Measurements from ENCODE around the gene BPIFA1.

Gene BPIFA1

GRCh38 chr20:33277471-33278441 is 42.0 kb downstream of the BPIFA1 start:
- no peak for DNase-seq (ENCODE audit: low read depth in 2 of 3, low spot score in 2 of 3)

- DNase-seq (ENCODE audit: low read depth in 2 of 3, low spot score in 2 of 3) = no peak
Observed at GRCh38 chr20:33278700-33279099, 42.9 kb downstream of the BPIFA1 start.

- DNase-seq (ENCODE audit: low read depth in 2 of 3, low spot score in 2 of 3) = no peak
Observed at GRCh38 chr20:33279261-33279910, 43.6 kb downstream of the BPIFA1 start.

GRCh38 chr20:33280000-33280680 is 44.3 kb downstream of the BPIFA1 start:
- DNase-seq (ENCODE audit: low read depth in 2 of 3, low spot score in 2 of 3) = no peak

DNA sequence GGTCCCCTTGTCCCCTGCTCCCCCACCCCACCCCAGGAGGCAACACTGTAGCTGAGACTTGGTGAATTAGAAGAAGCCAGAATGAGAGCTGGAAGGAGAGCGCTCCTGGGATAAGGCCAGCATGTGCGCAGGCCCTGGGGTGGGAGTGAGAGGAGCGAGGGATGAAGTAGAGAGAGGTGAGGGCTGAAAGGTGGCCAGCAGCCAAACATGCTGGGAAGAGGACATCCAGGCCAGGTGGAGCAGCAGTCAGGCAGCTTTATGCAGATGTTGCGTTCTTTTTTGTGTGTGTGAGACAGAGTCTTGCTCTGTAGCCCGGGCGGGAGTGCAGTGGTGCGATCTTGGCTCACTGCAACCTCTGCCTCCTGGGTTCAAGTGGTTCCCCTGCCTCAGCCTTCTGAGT is 45.0 kb downstream of the BPIFA1 start:
- DNase-seq (ENCODE audit: low read depth in 2 of 3, low spot score in 2 of 3) = no peak

GRCh38 chr20:33281550-33282146 is 45.9 kb downstream of the BPIFA1 start:
- DNase-seq (ENCODE audit: low read depth in 2 of 3, low spot score in 2 of 3) = no peak

DNA sequence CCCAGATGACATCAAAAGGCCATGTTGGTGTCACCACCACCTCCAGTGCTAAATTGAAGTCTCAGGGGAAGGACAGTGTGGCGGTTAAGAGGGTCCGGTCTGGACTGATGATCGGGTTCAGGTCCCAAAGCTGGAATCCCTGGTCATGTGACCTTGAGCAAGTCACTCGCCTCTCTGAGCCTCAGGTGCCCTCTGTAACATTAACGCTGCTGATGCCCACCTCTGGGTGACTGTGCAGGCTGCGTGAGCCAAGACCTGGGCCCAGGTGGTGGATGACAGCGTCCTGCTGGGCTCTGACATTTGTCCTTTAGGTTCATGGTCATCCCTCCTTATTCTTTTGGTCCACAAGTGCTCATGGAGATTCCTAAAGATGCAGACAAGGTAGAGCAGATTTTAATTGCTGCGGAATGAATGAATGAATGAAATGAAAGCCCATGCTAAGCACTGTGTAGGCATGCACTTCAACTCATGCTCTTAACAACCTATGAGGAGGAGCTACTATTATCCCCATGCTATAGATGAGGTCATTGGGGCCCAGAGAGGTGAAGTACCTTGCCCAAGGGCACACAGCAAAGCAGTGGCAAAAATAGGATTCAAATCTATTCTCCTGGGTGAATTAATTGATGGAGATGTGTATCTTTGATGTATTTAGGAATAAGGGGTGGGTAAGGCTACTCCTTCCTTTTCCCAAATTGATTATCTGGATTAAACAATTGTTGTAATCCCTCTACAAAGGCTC is 46.6 kb downstream of the BPIFA1 start:
- no peak for DNase-seq (ENCODE audit: low read depth in 2 of 3, low spot score in 2 of 3)

DNA sequence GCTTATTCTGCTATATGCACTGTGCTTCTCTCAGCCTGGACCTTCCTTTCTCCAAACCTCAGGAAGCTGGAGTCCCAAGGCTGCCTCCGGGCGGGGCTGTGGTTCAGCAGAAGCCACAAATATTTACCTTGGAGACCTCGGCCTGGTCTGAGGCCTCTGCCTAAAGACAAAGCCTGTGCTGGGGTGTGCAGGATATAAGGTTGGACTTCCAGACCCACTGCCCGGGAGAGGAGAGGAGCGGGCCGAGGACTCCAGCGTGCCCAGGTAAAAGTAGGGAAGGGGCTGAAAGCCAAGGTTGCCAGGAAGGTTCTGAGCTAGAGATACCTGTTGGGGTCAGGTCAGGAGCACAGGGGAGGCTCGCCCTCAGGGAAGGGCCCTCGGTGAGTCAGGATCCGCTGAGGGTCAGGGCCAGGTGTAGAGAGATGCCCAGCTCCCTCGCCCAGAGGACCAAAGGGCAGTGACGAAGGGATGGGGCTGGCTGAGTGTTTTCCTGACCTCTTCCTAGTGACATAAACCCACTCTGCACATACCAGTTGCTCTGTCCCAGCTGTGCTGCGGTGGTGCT is 47.3 kb downstream of the BPIFA1 start, which contains the start of gene BPIFB1:
Gene BPIFB1, plus strand, starts transcription at position 224 of the 565 bp plus-strand sequence. CDS start 2,860 bp downstream, outside the sequence.
- no peak for DNase-seq (ENCODE audit: low read depth in 2 of 3, low spot score in 2 of 3)

- no peak for DNase-seq (ENCODE audit: low read depth in 2 of 3, low spot score in 2 of 3)
Observed at GRCh38 chr20:33284284-33284683, 48.5 kb downstream of the BPIFA1 start.

DNA sequence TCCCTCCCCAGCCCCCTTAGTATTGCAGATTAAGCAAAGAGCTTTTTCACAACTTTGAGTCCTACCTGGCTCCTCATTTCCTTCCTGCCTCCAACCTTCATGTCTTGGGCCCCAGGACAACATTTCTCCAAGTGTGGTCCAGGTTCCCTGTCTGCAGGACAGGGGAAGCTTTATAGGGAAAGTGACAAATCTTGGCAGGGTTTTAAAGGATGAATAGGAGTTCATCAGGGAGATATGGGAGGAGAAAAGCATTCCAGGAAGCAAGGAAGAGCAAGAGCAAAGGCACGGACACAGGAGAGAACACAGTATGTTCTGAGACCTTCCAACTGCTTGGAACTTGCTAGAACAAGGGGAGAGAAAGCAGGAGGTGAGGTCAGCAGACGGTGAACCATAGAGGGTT is 49.1 kb downstream of the BPIFA1 start:
- no peak for DNase-seq (ENCODE audit: low read depth in 2 of 3, low spot score in 2 of 3)

DNA sequence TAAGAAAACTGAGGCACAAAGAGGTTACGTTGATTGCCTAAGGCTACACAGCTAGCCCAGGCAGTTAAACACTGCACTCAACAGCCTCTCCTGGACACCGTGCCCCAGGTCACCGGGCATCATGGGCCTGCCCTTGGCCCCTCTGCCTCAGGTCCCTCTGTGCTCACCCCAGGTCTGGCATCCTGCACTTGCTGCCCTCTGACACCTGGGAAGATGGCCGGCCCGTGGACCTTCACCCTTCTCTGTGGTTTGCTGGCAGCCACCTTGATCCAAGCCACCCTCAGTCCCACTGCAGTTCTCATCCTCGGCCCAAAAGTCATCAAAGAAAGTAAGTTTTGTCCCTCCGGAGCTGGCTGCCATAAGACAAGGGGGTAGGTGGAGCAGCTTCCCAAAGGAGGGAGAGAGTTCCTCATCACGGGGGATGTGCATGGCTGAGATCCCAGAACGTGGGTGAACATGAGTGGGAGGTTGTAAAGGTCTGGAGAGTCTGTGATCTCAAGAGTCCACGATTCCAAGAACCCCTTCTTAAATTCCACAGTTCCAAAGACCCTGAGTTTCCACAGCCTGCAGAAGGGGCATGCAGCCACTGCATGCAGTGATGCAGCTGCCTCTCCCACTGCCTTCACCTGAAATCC is 50.2 kb downstream of the BPIFA1 start:
- DNase-seq (ENCODE audit: low read depth in 2 of 3, low spot score in 2 of 3) = no peak

GRCh38 chr20:33287884-33288283 is 52.1 kb downstream of the BPIFA1 start:
- DNase-seq (ENCODE audit: low read depth in 2 of 3, low spot score in 2 of 3) = no peak

DNA sequence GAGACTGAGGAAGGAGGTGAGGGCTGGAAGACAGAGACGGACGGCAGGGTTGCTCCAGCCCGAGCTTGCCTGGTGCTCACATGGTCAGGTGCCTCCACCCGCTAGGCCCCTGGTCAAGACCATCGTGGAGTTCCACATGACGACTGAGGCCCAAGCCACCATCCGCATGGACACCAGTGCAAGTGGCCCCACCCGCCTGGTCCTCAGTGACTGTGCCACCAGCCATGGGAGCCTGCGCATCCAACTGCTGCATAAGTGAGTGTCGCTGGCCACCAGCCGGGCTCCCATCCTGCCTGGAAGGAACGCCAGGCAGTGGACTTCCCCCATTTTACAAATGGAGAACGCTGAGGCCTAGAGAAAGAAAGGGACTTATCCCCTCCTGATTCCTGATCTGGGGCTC is 55.1 kb downstream of the BPIFA1 start:
- no peak for DNase-seq (ENCODE audit: low read depth in 2 of 3, low spot score in 2 of 3)

DNA sequence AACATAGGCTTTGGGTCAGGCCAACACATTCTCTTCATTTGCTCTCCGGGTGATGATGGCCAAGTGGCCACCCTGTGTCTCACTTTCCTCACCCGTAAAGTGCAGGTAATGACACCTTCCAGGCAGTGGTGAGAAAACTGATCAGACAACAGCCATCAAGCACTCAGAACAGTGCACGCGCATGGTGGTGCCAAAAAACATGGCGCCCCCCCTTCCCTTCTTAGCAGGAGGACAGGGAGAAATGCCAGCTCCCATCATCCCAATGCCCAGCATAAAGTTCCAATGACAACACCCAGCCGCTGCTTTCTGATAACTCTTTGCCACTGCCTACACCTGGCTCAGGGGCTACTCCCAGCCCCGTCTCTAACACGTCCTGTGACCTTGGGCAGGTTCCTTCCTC is 55.6 kb downstream of the BPIFA1 start:
- no peak for DNase-seq (ENCODE audit: low read depth in 2 of 3, low spot score in 2 of 3)

- peak; percentile 40 to 60 (median 56) for DNase-seq (ENCODE audit: low read depth in 2 of 3, low spot score in 2 of 3)
Observed at GRCh38 chr20:33291830-33292355, 56.1 kb downstream of the BPIFA1 start.

Data from activated CD8-positive, alpha-beta memory T cell treated with anti-CD3 and anti-CD28 coated beads for 48 hours (primary cell).